ENCODE measurements around the gene TMIE. TPM values are rescaled to one million over a fixed set of nuclear protein-coding genes. Genes with fewer than 3 reads are reported as not detected.

Gene TMIE
- total and polyA plus RNA-seq, 2 of the 8 experiments (the other 6 are each of a cell fraction or from before 2014, with no cell fraction given) = 0.45 to 0.67 TPM

GRCh38 chr3:46719044-46719565 is 17.9 kb downstream of the TMIE start:
- no peak overlapping the region for H3K23ac ChIP-seq (ENCODE audit: insufficient read length)
- H3K9ac ChIP-seq (replicated peaks in 1 of 4; ENCODE audit: extremely low read depth in 1 of 4, low read depth in 3 of 4, low read length in 3 of 4) = no peak overlapping the region
- H3K36me3 ChIP-seq (ENCODE audit: control insufficient read depth in 2 of 4, insufficient read depth in 4 of 4, low read length in 3 of 4) = no peaks in the 10 kb centered on the region; a peak in 1 of 8 replicates
- H2AFZ ChIP-seq (ENCODE audit: low read length) = no peak overlapping the region
- H3K56ac ChIP-seq (replicated peaks; ENCODE audit: insufficient read length, low read depth, low read length) = no peak overlapping the region
- H3K18ac ChIP-seq (ENCODE audit: extremely low read depth, low read length) = no peak overlapping the region
- no peaks in the 10 kb centered on the region; a peak in 1 of 7 replicates for H3K4me1 ChIP-seq (replicated peaks in 1 of 4; ENCODE audit: control insufficient read depth in 3 of 4, insufficient read depth in 4 of 4, low read length in 3 of 4)
- 78% methylated on average over 2 of the region's 2 CpGs; no CpG with 5 or more reads in 1 of the 2 experiments for WGBS, 2 experiments (ENCODE audit: extremely low coverage in 1 of 2, insufficient coverage in 1 of 2, insufficient read length in 1 of 2, insufficient replicate concordance in 2 of 2, low coverage in 1 of 2, low lambda C conversion rate in 2 of 2, missing lambda C conversion rate in 1 of 2)
- H3K79me1 ChIP-seq (ENCODE audit: low read depth, low read length) = no peaks in the 10 kb centered on the region
- H3K9me3 ChIP-seq (ENCODE audit: insufficient read depth in 2 of 2, low read depth in 1 of 2, low read length in 1 of 2) = no peaks in the 10 kb centered on the region; a peak in 1 of 4 replicates
- H2BK15ac ChIP-seq (ENCODE audit: low read length) = peak overlapping the region; percentile 18; the same call in 1 of the 2 replicates
- H2BK20ac ChIP-seq (ENCODE audit: low read length) = no peak overlapping the region
- H4K5ac ChIP-seq (ENCODE audit: insufficient read length, low read depth, low read length) = no peak overlapping the region
- no peaks in the 10 kb centered on the region for H3K23me2 ChIP-seq (ENCODE audit: low read depth, low read length)
- H2AK5ac ChIP-seq (ENCODE audit: low read depth, low read length) = 0 out of 2 replicates have a peak overlapping the region, but pooled peaks have one; percentile 30
- no peak overlapping the region for H3K14ac ChIP-seq (ENCODE audit: insufficient read length)
- H3K4me3 ChIP-seq (ENCODE audit: extremely low read depth in 1 of 4, insufficient read depth in 2 of 4, low read depth in 3 of 4, low read length in 4 of 4) = no peak overlapping the region
- FAIRE-seq (no peak), DNase-seq (ENCODE audit: low read depth in 1 of 2, low spot score in 2 of 2) (peak in 1 of 2 experiments; percentile 36)
- H4K91ac ChIP-seq (replicated peaks; ENCODE audit: insufficient read length, low read length) = no peak overlapping the region
- H2BK12ac ChIP-seq (ENCODE audit: low read depth, low read length) = 0 out of 2 replicates have a peak overlapping the region, but pooled peaks have one; percentile 28
- no peak overlapping the region for H3K4ac ChIP-seq (replicated peaks; ENCODE audit: insufficient read length, low read depth, low read length)
- H2BK120ac ChIP-seq (replicated peaks; ENCODE audit: low read depth, low read length) = no peak overlapping the region
- H3K4me2 ChIP-seq (ENCODE audit: insufficient read depth in 1 of 2, low read depth in 2 of 2, low read length in 2 of 2) = no peak overlapping the region
- CTCF ChIA-PET (ENCODE audit: partially characterized antibody) = interaction anchor here (0.8 to 6.4 kb wide), 24 partner anchors 10 to 216 kb away, joined by 3 to 59 read pairs (median 4); no protein-coding TSS in a partner anchor
- no peak overlapping the region for H3K27ac ChIP-seq (ENCODE audit: low read depth, low read length)
- H3K27me3 ChIP-seq (replicated peaks in 1 of 4; ENCODE audit: control insufficient read depth in 3 of 4, extremely low read depth in 1 of 4, insufficient read depth in 3 of 4, low read length in 3 of 4) = no peaks in the 10 kb centered on the region; a peak in 2 of 7 replicates
- no peaks in the 10 kb centered on the region for H4K20me1 ChIP-seq (replicated peaks in 1 of 2; ENCODE audit: control insufficient read depth in 1 of 2, insufficient read depth in 2 of 2, low read length in 2 of 2)
- H3K79me2 ChIP-seq (ENCODE audit: control insufficient read depth in 1 of 2, insufficient read depth in 2 of 2, low read length in 2 of 2) = no peaks in the 10 kb centered on the region
- no peak overlapping the region for H2BK5ac ChIP-seq (ENCODE audit: low read depth, low read length)
- POLR2A ChIA-PET (ENCODE audit: partially characterized antibody) = interaction anchor here (0.8 to 1.4 kb wide), 3 partner anchors 27 to 145 kb away, joined by 3 read pairs; no protein-coding TSS in a partner anchor
- no peak overlapping the region for H4K8ac ChIP-seq (ENCODE audit: extremely low read depth, insufficient read depth, low read length)
- no peak for TF ChIP-seq POLR2A (IDR thresholded peaks at IDR 0.05; ENCODE audit: control extremely low read depth in 1 of 2, low read depth in 2 of 2, low read length in 2 of 2)
- TF ChIP-seq SP1 (IDR thresholded peaks at IDR 0.05; ENCODE audit: low read depth, low read length) = no peak
- TF ChIP-seq POLR2AphosphoS5 (IDR thresholded peaks at IDR 0.05; ENCODE audit: low read depth, low read length) = no peak
- no peak for TF ChIP-seq JUN (IDR thresholded peaks at IDR 0.05; ENCODE audit: low read depth, low read length)
- TF ChIP-seq RFX5 (IDR thresholded peaks at IDR 0.05; ENCODE audit: borderline replicate concordance, low read depth, low read length) = no peak
- TF ChIP-seq RAD21 (IDR thresholded peaks at IDR 0.05 in 1 of 2, conservative IDR thresholded peaks at IDR 0.05 in 1 of 2; ENCODE audit: low read depth in 2 of 2, low read length in 2 of 2) = no peak
- no peak for TF ChIP-seq HDAC2 (IDR thresholded peaks at IDR 0.05; ENCODE audit: borderline replicate concordance in 1 of 2, low read depth in 2 of 2, low read length in 2 of 2)
- no peak for TF ChIP-seq CREB1 (IDR thresholded peaks at IDR 0.05)
- TF ChIP-seq SP4 (IDR thresholded peaks at IDR 0.05; ENCODE audit: low read length) = no peak
- TF ChIP-seq KDM4A (IDR thresholded peaks at IDR 0.05; ENCODE audit: low read depth, low read length, severe bottlenecking) = no peak
- no peak for TF ChIP-seq E2F6 (IDR thresholded peaks at IDR 0.05)
- no peak for TF ChIP-seq RBBP5 (IDR thresholded peaks at IDR 0.05; ENCODE audit: borderline replicate concordance, low read depth, low read length)
